ENCODE results near the gene SESN2. TPM values are rescaled to one million over a fixed set of nuclear protein-coding genes. Genes with fewer than 3 reads are reported as not detected.

SESN2 gene
- total and polyA plus RNA-seq, 10 of the 15 experiments (the other 5 are each of a cell fraction or from before 2014, with no cell fraction given) = 1.5 to 40.9 (median 17.8) TPM

- no peak for TF ChIP-seq CUX1 (IDR thresholded peaks at IDR 0.05; ENCODE audit: insufficient replicate concordance, low read depth, low read length)
- peak; percentile 36 for TF ChIP-seq MTA2 (IDR thresholded peaks at IDR 0.05; ENCODE audit: low read depth)
- TF ChIP-seq NR2F1 (conservative IDR thresholded peaks at IDR 0.05) = no peak
- TF ChIP-seq HDAC6 (IDR thresholded peaks at IDR 0.05; ENCODE audit: unreplicated experiment) = no peak
- TF ChIP-seq TCF12 (IDR thresholded peaks at IDR 0.05; ENCODE audit: low read depth, low read length) = peak; percentile 96
- no peak for TF ChIP-seq RCOR1 (conservative IDR thresholded peaks at IDR 0.05; ENCODE audit: low read depth, low read length)
- TF ChIP-seq SP1 (IDR thresholded peaks at IDR 0.05; ENCODE audit: low read depth, low read length) = no peak
- TF ChIP-seq ETV6 (conservative IDR thresholded peaks at IDR 0.05 in 1 of 2, IDR thresholded peaks at IDR 0.05 in 1 of 2; ENCODE audit: borderline replicate concordance in 1 of 2, low read depth in 1 of 2) = peak in 1 of 2 experiments; percentile 68; a peak in 2 of 4 replicates
- TF ChIP-seq PAX5 (IDR thresholded peaks at IDR 0.05; ENCODE audit: borderline replicate concordance, low read depth, low read length) = peak; percentile 72
- TF ChIP-seq EED (IDR thresholded peaks at IDR 0.05; ENCODE audit: low read depth) = peak; percentile 50; the same call in 1 of the 2 replicates
- no peak for TF ChIP-seq NBN (IDR thresholded peaks at IDR 0.05)
- peak; percentile 71 for TF ChIP-seq BCL11A (IDR thresholded peaks at IDR 0.05; ENCODE audit: low read depth, low read length)
- TF ChIP-seq RUNX3 (IDR thresholded peaks at IDR 0.05; ENCODE audit: low read length) = peak; percentile 93
- no peak for TF ChIP-seq USF2 (IDR thresholded peaks at IDR 0.05; ENCODE audit: borderline replicate concordance, low read depth, low read length)
- peak; percentile 72; the same call in 1 of the 2 replicates for TF ChIP-seq SPI1 (IDR thresholded peaks at IDR 0.05; ENCODE audit: borderline replicate concordance, insufficient read depth, low read depth, low read length)
- no peak for TF ChIP-seq CEBPZ (IDR thresholded peaks at IDR 0.05; ENCODE audit: low read depth, low read length)
- TF ChIP-seq IRF4 (IDR thresholded peaks at IDR 0.05; ENCODE audit: low read depth, low read length) = peak; percentile 97
- TF ChIP-seq RFX5 (IDR thresholded peaks at IDR 0.05; ENCODE audit: low read depth, low read length) = no peak
- TF ChIP-seq JUNB (IDR thresholded peaks at IDR 0.05) = peak; percentile 88
- TF ChIP-seq ZNF274 (IDR thresholded peaks at IDR 0.05; ENCODE audit: insufficient read depth, insufficient read length) = no peak
- TF ChIP-seq EGR1 (IDR thresholded peaks at IDR 0.05; ENCODE audit: borderline replicate concordance in 1 of 2, low read depth in 2 of 2, low read length in 2 of 2) = no peak
- peak in 1 of 2 experiments; percentile 29; a peak in 1 of 4 replicates for TF ChIP-seq EP300 (IDR thresholded peaks at IDR 0.05; ENCODE audit: borderline replicate concordance in 1 of 2, control insufficient read depth in 1 of 2, low read depth in 2 of 2, low read length in 2 of 2)
- TF ChIP-seq GABPA (IDR thresholded peaks at IDR 0.05; ENCODE audit: low read depth) = 0 out of 2 replicates have a peak, but pooled peaks have one; percentile 41
Observed at GRCh38 chr1:28297826-28298225, 38.5 kb downstream of the SESN2 start (continued).

Measured in GM12878 (cell line).